Bronchus fibroblast of lung (primary cell): ENCODE measurements around the gene EPHA3. TPM values are rescaled to one million over a fixed set of nuclear protein-coding genes. Genes with fewer than 3 reads are reported as not detected.

Experiments used
- total RNA-seq: library from RNA; depleted of rRNA; stranded (reverse); fragments of >200 nt; gene quantifications from 2 replicates; pipeline ENCODE4 v1.2.3, GENCODE V29; 2015

EPHA3 gene
- 0.15 and 0.17 TPM in 2 replicates for total RNA-seq

GRCh38 chr3:89107461-89108290 is at the start of gene EPHA3:
Gene EPHA3 (plus strand): TSS chr3:89107621. CDS start chr3:89107749, 128 bp downstream.

